NCI-H1417 (cell line): Measurements from ENCODE around the gene TMEM272.

Experiments used
- DNase-seq, 3 experiments: peaks; one replicate each; lab custom pipeline; 2025; lab: John Stamatoyannopoulos, UW

TMEM272 gene

GRCh38 chr13:51781246-51782022, 63.5 kb downstream of the TMEM272 start:
- DNase-seq: peak in 1 of 3 experiments; percentile 25

GRCh38 chr13:51780099-51780498, 64.9 kb downstream of the TMEM272 start:
- DNase-seq: no peak

- DNase-seq: peak; percentile 22 to 60 (median 55)
Observed at GRCh38 chr13:51778392-51778791, 66.6 kb downstream of the TMEM272 start.

GRCh38 chr13:51777921-51778320, 67.1 kb downstream of the TMEM272 start:
- DNase-seq: no peak

- no peak for DNase-seq
Observed at GRCh38 chr13:51776179-51776578, 68.8 kb downstream of the TMEM272 start.

- no peak for DNase-seq
Observed at GRCh38 chr13:51773515-51773914, 71.5 kb downstream of the TMEM272 start.

GRCh38 chr13:51772781-51773180, 72.2 kb downstream of the TMEM272 start:
- DNase-seq: no peak

- DNase-seq: no peak
Observed at GRCh38 chr13:51772105-51772455, 72.9 kb downstream of the TMEM272 start.

GRCh38 chr13:51771418-51772104, 73.4 kb downstream of the TMEM272 start:
- DNase-seq: peak; percentile 71 to 82 (median 71)

GRCh38 chr13:51770681-51771417, 74.1 kb downstream of the TMEM272 start:
- peak; percentile 71 to 82 (median 71) for DNase-seq

GRCh38 chr13:51770160-51770559, 74.8 kb downstream of the TMEM272 start:
- no peak for DNase-seq

- DNase-seq: peak in 1 of 3 experiments; percentile 12
Observed at GRCh38 chr13:51769455-51770127, 75.4 kb downstream of the TMEM272 start.

GRCh38 chr13:51768976-51769375, 76.0 kb downstream of the TMEM272 start:
- no peak for DNase-seq

GRCh38 chr13:51768378-51768921, 76.5 kb downstream of the TMEM272 start:
- no peak for DNase-seq

GRCh38 chr13:51767100-51767499, 77.9 kb downstream of the TMEM272 start:
- no peak for DNase-seq

- DNase-seq: no peak
Observed at GRCh38 chr13:51765142-51765515, 79.8 kb downstream of the TMEM272 start.

- DNase-seq: peak in 2 of 3 experiments; percentile 59 to 74
Observed at GRCh38 chr13:51764184-51765141, 80.5 kb downstream of the TMEM272 start.

GRCh38 chr13:51763486-51763885, 81.5 kb downstream of the TMEM272 start:
- no peak for DNase-seq
